M059J (cell line): Measurements from ENCODE around the gene PCNX2. TPM values are rescaled to one million over a fixed set of nuclear protein-coding genes. Genes with fewer than 3 reads are reported as not detected.

ENCODE experiments used
- DNase-seq: peaks from one replicate; pipeline ENCODE4 v3.0.0-alpha.2; 2012; ENCODE audit warnings: low read depth
- total RNA-seq: library from RNA; depleted of rRNA; stranded (reverse); fragments of >200 nt; shearing (Covaris generic); gene quantifications from 2 replicates; pipeline ENCODE4 v1.2.3, GENCODE V29; 2014; rRNA removed

PCNX2 gene
- total RNA-seq, 1 experiment from 2014 or later: 14.4 TPM

GRCh38 chr1:232937741-232938375 is 357.7 kb downstream of the PCNX2 start:
- no peak for DNase-seq

- DNase-seq: no peak
These were observed 358.6 kb downstream of the PCNX2 start for GRCh38 chr1:232936941-232937340.

Other genes with a start within 250 kb of the PCNX2 start
- gene MAP3K21, start 32.0 kb upstream of the PCNX2 start, total RNA-seq: 3.6 and 7.9 TPM in 2 replicates